PC-3 (cell line): ENCODE measurements around the gene CDC34.
A peak's percentile ranks its signal among the peaks of the same experiment; 100 is the strongest.

Experiments used
- CTCF ChIP-seq: fragments of 300-600 bp; sonication (generic); conservative IDR thresholded peaks from 2 replicates; pipeline ENCODE4 v1.5.1; 2017; ENCODE audit warnings: antibody characterized with exemption, low read depth, mild to moderate bottlenecking, low read length
- EZH2phosphoT487 ChIP-seq: fragments of 300-600 bp; sonication (generic); IDR thresholded peaks from 2 replicates; pipeline ENCODE4 v1.6.1; 2018; ENCODE audit warnings: mild to moderate bottlenecking, antibody characterized with exemption, low read length, borderline replicate concordance

GRCh38 chr19:482186-483041 is 49.1 kb upstream of the CDC34 start:
- TF ChIP-seq CTCF, result peak; percentile 35
- TF ChIP-seq EZH2phosphoT487, result no peak
